Smooth muscle cell (in vitro differentiated cells): ENCODE results near the gene DSG2. TPM values are rescaled to one million over a fixed set of nuclear protein-coding genes. Genes with fewer than 3 reads are reported as not detected.
"Not testable (repeated sequence)": the region's sequence is repeated elsewhere in the genome, so short reads cannot be mapped to it uniquely, and the experiment has no call there.

Experiments
- DNase-seq: peaks from one replicate; lab custom pipeline; 2025; ENCODE audit not compliant: unreplicated experiment; lab: John Stamatoyannopoulos, UW
- H2AFZ ChIP-seq: fragments of 200-600 bp; sonication (generic); 2 replicates; pipeline ENCODE4 v1.6.0; 2016; ENCODE audit warnings: antibody characterized with exemption, low read depth, mild to moderate bottlenecking
- H3F3A ChIP-seq: fragments of 200-600 bp; sonication (generic); 2 replicates; pipeline ENCODE4 v1.6.0; 2017; ENCODE audit warnings: antibody characterized with exemption, low read depth
- H3K27ac ChIP-seq: fragments of 200-600 bp; sonication (generic); 2 replicates; pipeline ENCODE4 v1.5.1; 2016; ENCODE audit warnings: low read depth, mild to moderate bottlenecking
- H3K27me3 ChIP-seq: fragments of 200-600 bp; sonication (generic); 2 replicates; pipeline ENCODE4 v1.6.1; 2016; ENCODE audit warnings: low read depth, mild to moderate bottlenecking
- H3K36me3 ChIP-seq: fragments of 200-600 bp; sonication (generic); 2 replicates; pipeline ENCODE4 v1.5.1; 2016; ENCODE audit warnings: low read depth
- H3K4me1 ChIP-seq: fragments of 200-600 bp; sonication (generic); 2 replicates; pipeline ENCODE4 v1.5.1; 2016; ENCODE audit warnings: low read depth
- H3K4me2 ChIP-seq: fragments of 200-600 bp; sonication (generic); 2 replicates; pipeline ENCODE4 v1.6.0; 2016; ENCODE audit warnings: mild to moderate bottlenecking
- H3K4me3 ChIP-seq: fragments of 200-600 bp; sonication (generic); 2 replicates; pipeline ENCODE4 v1.5.1; 2016; ENCODE audit warnings: mild to moderate bottlenecking
- H3K79me2 ChIP-seq: fragments of 200-600 bp; sonication (generic); 2 replicates; pipeline ENCODE4 v1.6.0; 2016; ENCODE audit warnings: low read depth, mild to moderate bottlenecking
- H3K9ac ChIP-seq: fragments of 200-600 bp; sonication (generic); 2 replicates; pipeline ENCODE4 v1.6.0; 2016; ENCODE audit warnings: low read depth
- H3K9me3 ChIP-seq: fragments of 200-600 bp; sonication (generic); replicated peaks from 2 replicates; pipeline ENCODE4 v1.5.1; 2016; ENCODE audit warnings: low read depth
- H4K20me1 ChIP-seq: fragments of 200-600 bp; sonication (generic); 2 replicates; pipeline ENCODE4 v1.6.0; 2016; ENCODE audit warnings: low read depth
- CTCF ChIP-seq: fragments of 200-600 bp; sonication (generic); IDR thresholded peaks from 2 replicates; pipeline ENCODE4 v1.5.1; 2017; ENCODE audit warnings: borderline replicate concordance, mild to moderate bottlenecking, antibody characterized with exemption; ENCODE audit not compliant: insufficient read depth, poor library complexity, severe bottlenecking
- WGBS: methylation state at CpG from one replicate; pipeline ENCODE4 v1.1.7; 2016; ENCODE audit warnings: low lambda C conversion rate; 5-methylcytosine and 5-hydroxymethylcytosine counted together
- polyA plus RNA-seq: library from polyadenylated mRNA; unstranded; fragments of >200 nt; fragmentation: Nextera tagmentation; extraction: Ambion mirVana; gene quantifications from 2 replicates; pipeline ENCODE4 v1.2.1, GENCODE V29; 2016
- total RNA-seq: library from RNA; depleted of rRNA; stranded (reverse); fragments of >200 nt; gene quantifications from 2 replicates; pipeline ENCODE4 v1.2.3, GENCODE V29; 2014

The DSG2 gene
- total and polyA plus RNA-seq, 2 experiments from 2014 or later, result 53.9 to 138 TPM

- Histone ChIP-seq H4K20me1 (no peaks in the 10 kb centered on the region), H3K4me3 (no peak overlapping the region), H3K36me3 (no peaks in the 10 kb centered on the region), H3K27me3 (no peaks in the 10 kb centered on the region), H3K79me2 (no peaks in the 10 kb centered on the region), H2AFZ (no peak overlapping the region), H3K9me3 (no peaks in the 10 kb centered on the region), H3K27ac (no peak overlapping the region), H3K4me2 (no peak overlapping the region), H3K9ac (no peak overlapping the region), H3K4me1 (no peaks in the 10 kb centered on the region), H3F3A (peaks cover 7% of the 10 kb centered on the region)
- no peak for TF ChIP-seq CTCF
- WGBS, result 92% methylated on average over 9 of the region's 9 CpGs
- no peak for DNase-seq
These were observed 5.3 kb upstream of the DSG2 start for GRCh38 chr18:31492671-31493070.

GRCh38 chr18:31493171-31493570 is 4.8 kb upstream of the DSG2 start:
- no peak for TF ChIP-seq CTCF
- DNase-seq, result no peak
- 98% methylated on average over 7 of the region's 7 CpGs for WGBS

GRCh38 chr18:31493941-31494340 is 4.0 kb upstream of the DSG2 start:
- TF ChIP-seq CTCF, result no peak
- Histone ChIP-seq H4K20me1 (no peaks in the 10 kb centered on the region), H3K9me3 (no peaks in the 10 kb centered on the region), H3K27me3 (no peaks in the 10 kb centered on the region), H3K4me3 (no peak overlapping the region), H3F3A (peaks cover 7% of the 10 kb centered on the region), H3K4me1 (peaks cover 1% of the 10 kb centered on the region), H3K4me2 (no peak overlapping the region), H3K36me3 (no peaks in the 10 kb centered on the region), H3K27ac (no peak overlapping the region), H2AFZ (no peak overlapping the region), H3K9ac (no peak overlapping the region), H3K79me2 (peaks cover 1% of the 10 kb centered on the region)
- DNase-seq, result no peak

More at GRCh38 chr18:31493171-31493570, 4.8 kb upstream of the DSG2 start:
- Histone ChIP-seq H3F3A (peaks cover 7% of the 10 kb centered on the region), H3K9ac (no peak overlapping the region), H3K27me3 (no peaks in the 10 kb centered on the region), H3K36me3 (no peaks in the 10 kb centered on the region), H4K20me1 (no peaks in the 10 kb centered on the region), H2AFZ (no peak overlapping the region), H3K79me2 (no peaks in the 10 kb centered on the region), H3K4me3 (no peak overlapping the region), H3K27ac (no peak overlapping the region), H3K4me1 (no peaks in the 10 kb centered on the region), H3K9me3 (no peaks in the 10 kb centered on the region), H3K4me2 (no peak overlapping the region)

- not testable (repeated sequence) for H3K9ac ChIP-seq, H3K27me3 ChIP-seq, H3K4me2 ChIP-seq, DNase-seq, H4K20me1 ChIP-seq, H3F3A ChIP-seq, H2AFZ ChIP-seq, H3K4me1 ChIP-seq, H3K36me3 ChIP-seq, H3K4me3 ChIP-seq, H3K9me3 ChIP-seq, H3K27ac ChIP-seq, H3K79me2 ChIP-seq
- WGBS, result 92% methylated on average over 2 of the region's 2 CpGs
These were observed 3.2 kb upstream of the DSG2 start for GRCh38 chr18:31494705-31495244.
